GM23338 (cell line): ENCODE data around the gene FKBP10. TPM values are rescaled to one million over a fixed set of nuclear protein-coding genes. Genes with fewer than 3 reads are reported as not detected.

ENCODE experiments used
- ATAC-seq: fragments of 200-7000 bp; cut with Tn5 transposase; 3 replicates; pipeline ENCODE4 v1.9.1; 2020
- DNase-seq: peaks from one replicate; pipeline ENCODE4 v3.0.0-alpha.2; 2015; ENCODE audit warnings: low spot score
- H2AFZ ChIP-seq: fragments of 200-600 bp; sonication (generic); 2 replicates; pipeline ENCODE4 v1.8.0; 2016; ENCODE audit warnings: antibody characterized with exemption, mild to moderate bottlenecking, moderate library complexity
- H3F3A ChIP-seq: fragments of 200-600 bp; sonication (generic); replicated peaks from 2 replicates; pipeline ENCODE4 v1.8.0; 2017; ENCODE audit warnings: antibody characterized with exemption, mixed run types, low read depth
- H3K27ac ChIP-seq: fragments of 200-600 bp; sonication (generic); 2 replicates; pipeline ENCODE4 v1.6.1; 2016; ENCODE audit warnings: low read depth
- H3K27me3 ChIP-seq: fragments of 200-600 bp; sonication (generic); 2 replicates; pipeline ENCODE4 v1.8.0; 2016; ENCODE audit warnings: mild to moderate bottlenecking, mixed run types, moderate library complexity; ENCODE audit not compliant: insufficient read depth
- H3K36me3 ChIP-seq: fragments of 200-600 bp; sonication (generic); 2 replicates; pipeline ENCODE4 v1.8.0; 2016; ENCODE audit warnings: mild to moderate bottlenecking; ENCODE audit not compliant: insufficient read depth
- H3K4me1 ChIP-seq: fragments of 200-600 bp; sonication (generic); 2 replicates; pipeline ENCODE4 v1.8.0; 2016; ENCODE audit warnings: mild to moderate bottlenecking, moderate library complexity; ENCODE audit not compliant: insufficient read depth
- H3K4me2 ChIP-seq: fragments of 200-600 bp; sonication (generic); 2 replicates; pipeline ENCODE4 v1.7.1; 2017; ENCODE audit warnings: mixed run types
- H3K4me3 ChIP-seq: fragments of 200-600 bp; sonication (generic); 2 replicates; pipeline ENCODE4 v1.6.1; 2016; ENCODE audit warnings: mixed run types
- H3K79me2 ChIP-seq: fragments of 200-600 bp; sonication (generic); replicated peaks from 2 replicates; pipeline ENCODE4 v1.8.0; 2017; ENCODE audit warnings: mild to moderate bottlenecking; ENCODE audit not compliant: insufficient read depth
- H3K9me2 ChIP-seq: fragments of 200-600 bp; sonication (generic); 2 replicates; pipeline ENCODE4 v1.8.0; 2017; ENCODE audit not compliant: insufficient read depth
- H4K20me1 ChIP-seq: fragments of 200-600 bp; sonication (generic); replicated peaks from 2 replicates; pipeline ENCODE4 v1.8.0; 2017; ENCODE audit warnings: mild to moderate bottlenecking; ENCODE audit not compliant: insufficient read depth
- H3K27ac Mint-ChIP-seq: 2 replicates; pipeline ENCODE4 v1.8.0; 2020; ENCODE audit warnings: inconsistent platforms, mild to moderate bottlenecking, moderate library complexity, mixed read lengths
- H3K27me3 Mint-ChIP-seq: 3 replicates; pipeline ENCODE4 v1.8.0; 2022; ENCODE audit warnings: low read depth, mild to moderate bottlenecking, moderate library complexity, mixed read lengths, inconsistent platforms; ENCODE audit not compliant: insufficient read depth, poor library complexity
- H3K36me3 Mint-ChIP-seq: 3 replicates; pipeline ENCODE4 v1.8.0; 2021; ENCODE audit warnings: low read depth, mild to moderate bottlenecking, inconsistent platforms, moderate library complexity, mixed read lengths
- H3K4me1 Mint-ChIP-seq: 3 replicates; pipeline ENCODE4 v1.8.0; 2020; ENCODE audit warnings: mild to moderate bottlenecking, inconsistent platforms, mixed read lengths
- H3K4me3 Mint-ChIP-seq: 3 replicates; pipeline ENCODE4 v1.8.0; 2021; ENCODE audit warnings: moderate library complexity, mild to moderate bottlenecking, inconsistent platforms, mixed read lengths
- H3K9me3 Mint-ChIP-seq: 3 replicates; pipeline ENCODE4 v1.8.0; 2020; ENCODE audit warnings: moderate library complexity, mild to moderate bottlenecking, inconsistent platforms, mixed read lengths
- ETS1 ChIP-seq: IDR thresholded peaks from 2 replicates; pipeline ENCODE4 v1.6.1; 2016; ENCODE audit warnings: antibody characterized with exemption
- EZH2 ChIP-seq: fragments of 200-600 bp; sonication (generic); IDR thresholded peaks from one replicate; pipeline ENCODE4 v1.8.0; 2017; ENCODE audit warnings: antibody characterized with exemption, mild to moderate bottlenecking, low read depth; ENCODE audit not compliant: unreplicated experiment
- NANOG ChIP-seq: IDR thresholded peaks from 2 replicates; pipeline ENCODE4 v1.6.1; 2016; ENCODE audit warnings: antibody characterized with exemption, borderline replicate concordance
- POLR2AphosphoS5 ChIP-seq: IDR thresholded peaks from 2 replicates; pipeline ENCODE4 v1.6.1; 2016; ENCODE audit warnings: antibody characterized with exemption, low read depth
- REST ChIP-seq: IDR thresholded peaks from one replicate; pipeline ENCODE4 v1.6.1; 2018; ENCODE audit warnings: antibody characterized with exemption; ENCODE audit not compliant: unreplicated experiment
- STAT1 ChIP-seq: IDR thresholded peaks from one replicate; pipeline ENCODE4 v1.6.1; 2016; ENCODE audit warnings: antibody characterized with exemption; ENCODE audit not compliant: unreplicated experiment
- ZNF114 ChIP-seq: fragments of 250-450 bp; sonication (Bioruptor Pico); IDR thresholded peaks from 2 replicates; pipeline ENCODE4 v1.5.0; 2020; ENCODE audit warnings: mild to moderate bottlenecking, moderate library complexity
- ZNF331 ChIP-seq: fragments of 250-450 bp; sonication (Bioruptor Pico); IDR thresholded peaks from 2 replicates; pipeline ENCODE4 v1.5.0; 2020; ENCODE audit warnings: low read depth, mild to moderate bottlenecking, moderate library complexity
- ZNF462 ChIP-seq: fragments of 250-450 bp; sonication (Bioruptor Pico); IDR thresholded peaks from 2 replicates; pipeline ENCODE4 v1.5.0; 2020; ENCODE audit warnings: mild to moderate bottlenecking, moderate library complexity
- polyA plus RNA-seq: library from polyadenylated mRNA; unstranded; fragments of >200 nt; fragmentation: Nextera tagmentation; extraction: Ambion mirVana; gene quantifications from 2 replicates; pipeline ENCODE4 v1.2.1, GENCODE V29; 2016
- total RNA-seq: library from RNA; depleted of rRNA; stranded (reverse); fragments of >200 nt; shearing (Covaris generic); gene quantifications from 2 replicates; pipeline ENCODE4 v1.2.3, GENCODE V29; 2014

Gene FKBP10
- total and polyA plus RNA-seq, 2 experiments from 2014 or later, result 26.2 to 151 TPM

GRCh38 chr17:41796121-41796895, 16.5 kb upstream of the FKBP10 start:
- H3K27me3 Mint-ChIP-seq, result peaks cover 51% of the 10 kb centered on the region
- no peak overlapping the region for H2AFZ ChIP-seq
- H3K4me1 Mint-ChIP-seq, result peaks cover 47% of the 10 kb centered on the region
- H3K4me2 ChIP-seq, result no peak overlapping the region
- H3K79me2 ChIP-seq, result no peaks in the 10 kb centered on the region
- no peaks in the 10 kb centered on the region for H3K36me3 ChIP-seq
- TF ChIP-seq NANOG (no peak), REST (no peak), ZNF331 (CRISPR knock-in tag) (no peak), STAT1 (no peak), ETS1 (no peak), ZNF114 (CRISPR knock-in tag) (no peak)
- no peak overlapping the region for H3K4me3 Mint-ChIP-seq
- H3K27ac Mint-ChIP-seq, result no peak overlapping the region
- no peak for ATAC-seq
- H3K36me3 Mint-ChIP-seq, result no peaks in the 10 kb centered on the region; the same call in 2 of the 3 replicates
- H3K9me2 ChIP-seq, result no peaks in the 10 kb centered on the region
- peaks cover 13% of the 10 kb centered on the region; the same call in 1 of the 2 replicates for H3F3A ChIP-seq
- no peaks in the 10 kb centered on the region for H3K9me3 Mint-ChIP-seq
- H3K4me3 ChIP-seq, result no peak overlapping the region
- DNase-seq, result no peak
- peaks cover 42% of the 10 kb centered on the region for H3K27me3 ChIP-seq
- H3K27ac ChIP-seq, result no peak overlapping the region
- no peaks in the 10 kb centered on the region for H4K20me1 ChIP-seq
- H3K4me1 ChIP-seq, result peaks cover 39% of the 10 kb centered on the region

GRCh38 chr17:41797377-41797776, 15.4 kb upstream of the FKBP10 start:
- H3K4me3 ChIP-seq, result no peak overlapping the region
- no peaks in the 10 kb centered on the region for H3K36me3 ChIP-seq
- H2AFZ ChIP-seq, result no peak overlapping the region
- Mint-ChIP-seq H3K36me3 (peaks cover 7% of the 10 kb centered on the region), H3K27ac (no peak overlapping the region), H3K4me1 (peaks cover 46% of the 10 kb centered on the region), H3K27me3 (peaks cover 50% of the 10 kb centered on the region), H3K9me3 (no peaks in the 10 kb centered on the region), H3K4me3 (no peak overlapping the region)
- DNase-seq (peak; percentile 54), ATAC-seq (no peak)
- no peak overlapping the region for H3K4me2 ChIP-seq
- H3K27ac ChIP-seq, result no peak overlapping the region
- H3K9me2 ChIP-seq, result no peaks in the 10 kb centered on the region
- H3K79me2 ChIP-seq, result no peaks in the 10 kb centered on the region
- H3K4me1 ChIP-seq, result peaks cover 40% of the 10 kb centered on the region
- H3K27me3 ChIP-seq, result peaks cover 34% of the 10 kb centered on the region
- peaks cover 13% of the 10 kb centered on the region; the same call in 1 of the 2 replicates for H3F3A ChIP-seq
- H4K20me1 ChIP-seq, result no peaks in the 10 kb centered on the region
- no peak for TF ChIP-seq ZNF462 (CRISPR knock-in tag)
- no peak for TF ChIP-seq NANOG
- TF ChIP-seq STAT1, result no peak
- no peak for TF ChIP-seq EZH2
- no peak for TF ChIP-seq POLR2AphosphoS5
- no peak for TF ChIP-seq ZNF114 (CRISPR knock-in tag)
